Central memory CD8-positive, alpha-beta T cell (primary cell): Measurements from ENCODE around the gene STAC3.

ENCODE experiments used
- ATAC-seq: fragments of 150-1000 bp; cut with Tn5 transposase; replicated peaks from 2 replicates; pipeline ENCODE4 v1.10.0; 2022; ENCODE audit warnings: mild to moderate bottlenecking, moderate FRiP score, moderate number of reproducible peaks; ENCODE audit not compliant: poor library complexity, severe bottlenecking; ENCODE audit errors: extremely low read depth
- DNase-seq, 2 donors: peaks; one replicate each; pipeline ENCODE4 v3.0.0; 2021; ENCODE audit warnings: low spot score in 2 of 2
- H3K27ac Mint-ChIP-seq: one replicate; pipeline ENCODE4 v1.8.0; 2022; ENCODE audit warnings: low read depth, mild to moderate bottlenecking, moderate library complexity, mixed read lengths
- H3K27me3 Mint-ChIP-seq: one replicate; pipeline ENCODE4 v1.8.0; 2022; ENCODE audit warnings: mixed read lengths
- H3K36me3 Mint-ChIP-seq: one replicate; pipeline ENCODE4 v1.8.0; 2022; ENCODE audit warnings: mild to moderate bottlenecking, moderate library complexity, mixed read lengths; ENCODE audit not compliant: insufficient read depth
- H3K4me1 Mint-ChIP-seq: one replicate; pipeline ENCODE4 v1.8.0; 2022; ENCODE audit warnings: mixed read lengths
- H3K4me3 Mint-ChIP-seq: one replicate; pipeline ENCODE4 v1.8.0; 2022; ENCODE audit warnings: mild to moderate bottlenecking, moderate library complexity, mixed read lengths
- H3K9me3 Mint-ChIP-seq: one replicate; pipeline ENCODE4 v1.8.0; 2022; ENCODE audit warnings: mixed read lengths

STAC3 gene

DNA sequence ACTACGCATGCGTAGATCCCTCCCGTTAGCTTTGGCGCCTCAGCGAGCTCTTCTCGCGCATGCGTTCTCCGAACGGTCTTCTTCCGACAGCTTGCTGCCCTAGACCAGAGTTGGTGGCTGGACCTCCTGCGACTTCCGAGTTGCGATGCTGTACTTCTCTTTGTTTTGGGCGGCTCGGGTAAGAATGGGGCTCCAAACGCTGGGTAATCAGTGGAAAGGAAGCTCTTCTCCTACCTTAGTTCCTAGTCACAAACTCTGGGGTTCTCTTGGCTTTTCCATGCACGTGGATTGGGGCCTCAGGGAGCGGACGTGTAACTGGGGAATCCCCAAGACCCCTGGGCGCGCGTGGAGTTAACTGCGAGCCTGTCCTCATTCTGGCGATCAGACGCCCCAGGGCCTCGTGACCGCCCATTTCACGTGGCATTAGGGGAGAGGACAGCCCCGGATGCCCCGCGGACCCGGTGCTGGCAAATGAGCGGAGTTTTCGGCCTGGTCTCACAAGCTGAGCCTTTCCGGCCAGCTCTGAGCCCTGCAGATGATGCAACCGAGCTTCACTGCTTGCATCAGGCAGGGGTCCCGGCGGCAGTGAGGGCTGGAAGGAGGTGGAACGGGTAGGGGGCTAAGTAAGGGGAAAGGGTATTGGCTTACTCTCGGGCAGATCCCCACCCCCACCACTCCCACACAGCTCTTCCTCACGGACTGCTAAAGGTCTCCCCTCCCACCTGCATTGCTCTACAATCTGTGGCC is 21.2 kb downstream of the STAC3 start, which contains the start of gene SHMT2:
Gene SHMT2, plus strand, starts transcription at position 78 of the 747 bp plus-strand sequence. Its CDS starts 68 bp downstream, at position 146.
- DNase-seq (peak; percentile 74 to 78), ATAC-seq (peak; percentile 63)
- H3K27me3 Mint-ChIP-seq, result peaks cover 32% of the 10 kb centered on the region
- H3K4me3 Mint-ChIP-seq, result peak within 1 kb of the TSS; percentile 95
- H3K4me1 Mint-ChIP-seq, result peaks cover 35% of the 10 kb centered on the region
- H3K27ac Mint-ChIP-seq, result peak within 1 kb of the TSS; percentile 86
- H3K36me3 Mint-ChIP-seq, result peaks cover 16% of the 10 kb centered on the region
- no peaks in the 10 kb centered on the region for H3K9me3 Mint-ChIP-seq

GRCh38 chr12:57229046-57229633 is 21.8 kb downstream of the STAC3 start:
- peak; percentile 34 for ATAC-seq
- H3K27me3 Mint-ChIP-seq, result peaks cover 38% of the 10 kb centered on the region
- H3K36me3 Mint-ChIP-seq, result peaks cover 16% of the 10 kb centered on the region
- H3K27ac Mint-ChIP-seq, result peak overlapping the region; percentile 86
- peaks cover 35% of the 10 kb centered on the region for H3K4me1 Mint-ChIP-seq
- H3K4me3 Mint-ChIP-seq, result peak overlapping the region; percentile 95
- DNase-seq, result no peak
- no peaks in the 10 kb centered on the region for H3K9me3 Mint-ChIP-seq

DNA sequence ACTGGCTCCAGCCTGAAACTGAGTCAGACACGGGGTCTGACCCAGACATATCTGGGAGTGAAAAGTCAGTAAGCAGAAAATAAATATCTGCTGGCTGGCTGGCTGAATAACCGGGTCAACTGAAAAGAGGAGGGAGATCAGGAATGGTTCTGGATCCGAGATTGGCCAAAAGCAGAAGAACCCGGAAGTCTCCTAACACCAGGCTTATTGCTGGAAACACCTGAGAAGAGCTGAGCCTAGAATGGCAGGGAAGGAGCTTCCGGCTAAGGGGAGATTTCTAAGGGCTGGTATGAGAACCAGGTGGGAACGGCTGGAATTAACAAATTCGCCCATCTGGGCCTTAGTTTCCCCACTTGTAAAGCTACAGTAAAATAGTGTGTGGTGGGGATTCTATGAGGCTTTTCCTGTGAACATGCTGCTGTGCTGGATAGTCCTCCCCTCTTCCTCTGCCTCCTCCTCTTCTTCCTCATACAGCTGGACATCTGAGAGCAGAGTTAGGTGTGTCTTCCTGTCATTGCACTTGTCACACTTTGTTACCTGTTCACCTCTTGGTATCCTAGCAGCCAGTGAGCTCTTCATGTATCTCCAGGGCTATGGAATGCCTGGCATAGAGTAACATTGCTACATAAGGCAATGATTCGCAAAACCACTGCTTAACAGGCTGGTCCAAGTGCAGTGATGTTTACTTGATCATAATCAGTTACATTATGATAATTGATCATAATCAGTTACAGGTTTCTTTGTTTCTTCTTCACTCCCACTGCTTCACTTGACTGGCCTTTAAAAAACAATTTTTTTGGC is 23.5 kb downstream of the STAC3 start:
- H3K36me3 Mint-ChIP-seq, result peaks cover 24% of the 10 kb centered on the region
- DNase-seq, result no peak
- no peak overlapping the region for H3K4me3 Mint-ChIP-seq
- H3K27me3 Mint-ChIP-seq, result peaks cover 54% of the 10 kb centered on the region
- peaks cover 51% of the 10 kb centered on the region for H3K4me1 Mint-ChIP-seq
- no peak overlapping the region for H3K27ac Mint-ChIP-seq
- no peak for ATAC-seq
- no peaks in the 10 kb centered on the region for H3K9me3 Mint-ChIP-seq

- Mint-ChIP-seq H3K4me1 (peaks cover 59% of the 10 kb centered on the region), H3K36me3 (peaks cover 24% of the 10 kb centered on the region), H3K27me3 (peaks cover 62% of the 10 kb centered on the region), H3K9me3 (no peaks in the 10 kb centered on the region), H3K4me3 (peak overlapping the region; percentile 1), H3K27ac (no peak overlapping the region)
- no peak for DNase-seq
- ATAC-seq, result no peak
Observed at GRCh38 chr12:57226588-57227314, 24.2 kb downstream of the STAC3 start.

GRCh38 chr12:57225680-57226210 is 25.2 kb downstream of the STAC3 start:
- Mint-ChIP-seq H3K36me3 (peaks cover 24% of the 10 kb centered on the region), H3K9me3 (no peaks in the 10 kb centered on the region), H3K4me1 (peaks cover 61% of the 10 kb centered on the region), H3K27ac (no peak overlapping the region), H3K4me3 (no peak overlapping the region), H3K27me3 (peaks cover 72% of the 10 kb centered on the region)
- DNase-seq, result no peak
- no peak for ATAC-seq

- Mint-ChIP-seq H3K36me3 (peaks cover 24% of the 10 kb centered on the region), H3K9me3 (no peaks in the 10 kb centered on the region), H3K27me3 (peaks cover 78% of the 10 kb centered on the region), H3K27ac (no peak overlapping the region), H3K4me3 (no peak overlapping the region), H3K4me1 (peaks cover 57% of the 10 kb centered on the region)
- ATAC-seq (no peak), DNase-seq (no peak)
Observed at GRCh38 chr12:57224973-57225679, 25.9 kb downstream of the STAC3 start.

GRCh38 chr12:57224278-57224972 is 26.6 kb downstream of the STAC3 start:
- H3K4me3 Mint-ChIP-seq, result no peak overlapping the region
- peaks cover 85% of the 10 kb centered on the region for H3K27me3 Mint-ChIP-seq
- DNase-seq (no peak), ATAC-seq (no peak)
- H3K9me3 Mint-ChIP-seq, result no peaks in the 10 kb centered on the region
- H3K36me3 Mint-ChIP-seq, result peaks cover 19% of the 10 kb centered on the region
- H3K27ac Mint-ChIP-seq, result no peak overlapping the region
- H3K4me1 Mint-ChIP-seq, result peaks cover 55% of the 10 kb centered on the region

DNA sequence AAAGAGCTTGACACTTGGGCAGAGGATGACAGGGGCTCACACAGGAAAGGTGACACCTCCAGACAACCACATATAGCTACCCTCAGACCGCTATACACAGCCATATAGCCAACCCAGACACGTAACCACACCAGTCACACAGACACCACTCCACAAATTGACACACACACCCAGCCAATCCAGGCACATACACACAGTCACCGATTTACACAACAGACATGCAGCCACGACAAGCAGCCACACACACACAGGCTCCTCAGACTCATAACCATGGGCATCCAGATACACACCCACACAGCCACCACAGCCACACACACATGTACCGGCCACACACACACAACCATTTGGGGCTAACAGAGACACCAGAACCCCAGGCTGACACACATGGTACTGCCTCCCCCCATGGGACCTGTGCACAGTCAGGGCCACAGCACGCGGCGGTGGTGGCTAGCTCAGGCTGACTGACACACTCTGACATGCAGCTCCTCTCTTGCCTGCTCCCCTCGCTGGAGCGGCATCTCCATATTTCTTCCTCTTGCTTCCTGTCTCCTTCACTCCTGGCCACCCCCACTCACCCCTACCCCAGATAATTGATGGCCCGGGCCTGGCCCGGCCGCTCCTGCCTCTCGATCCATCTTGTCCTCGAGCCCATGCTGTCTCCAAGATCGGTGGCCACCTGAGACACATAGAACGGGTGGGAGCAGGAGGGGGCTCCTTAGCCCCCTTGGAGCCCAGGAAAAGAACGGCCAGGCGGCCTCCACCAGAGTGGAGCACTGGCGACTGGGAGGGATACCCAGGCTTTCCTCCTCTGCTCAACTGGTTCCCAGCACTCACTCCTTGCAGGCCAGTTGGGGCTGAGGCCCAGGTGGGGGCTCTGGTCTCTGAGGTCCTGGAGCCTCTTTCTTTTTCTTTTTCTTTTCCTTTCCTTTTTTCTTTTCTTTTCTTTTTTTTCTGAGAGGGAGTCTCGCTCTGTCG is 27.5 kb downstream of the STAC3 start:
- Mint-ChIP-seq H3K36me3 (peaks cover 16% of the 10 kb centered on the region), H3K27ac (peak overlapping the region; percentile 49), H3K4me1 (peaks cover 50% of the 10 kb centered on the region), H3K27me3 (peaks cover 95% of the 10 kb centered on the region), H3K9me3 (no peaks in the 10 kb centered on the region), H3K4me3 (peak overlapping the region; percentile 10)
- peak in 1 of 2 donors; percentile 68 for DNase-seq
- ATAC-seq, result peak; percentile 93

DNA sequence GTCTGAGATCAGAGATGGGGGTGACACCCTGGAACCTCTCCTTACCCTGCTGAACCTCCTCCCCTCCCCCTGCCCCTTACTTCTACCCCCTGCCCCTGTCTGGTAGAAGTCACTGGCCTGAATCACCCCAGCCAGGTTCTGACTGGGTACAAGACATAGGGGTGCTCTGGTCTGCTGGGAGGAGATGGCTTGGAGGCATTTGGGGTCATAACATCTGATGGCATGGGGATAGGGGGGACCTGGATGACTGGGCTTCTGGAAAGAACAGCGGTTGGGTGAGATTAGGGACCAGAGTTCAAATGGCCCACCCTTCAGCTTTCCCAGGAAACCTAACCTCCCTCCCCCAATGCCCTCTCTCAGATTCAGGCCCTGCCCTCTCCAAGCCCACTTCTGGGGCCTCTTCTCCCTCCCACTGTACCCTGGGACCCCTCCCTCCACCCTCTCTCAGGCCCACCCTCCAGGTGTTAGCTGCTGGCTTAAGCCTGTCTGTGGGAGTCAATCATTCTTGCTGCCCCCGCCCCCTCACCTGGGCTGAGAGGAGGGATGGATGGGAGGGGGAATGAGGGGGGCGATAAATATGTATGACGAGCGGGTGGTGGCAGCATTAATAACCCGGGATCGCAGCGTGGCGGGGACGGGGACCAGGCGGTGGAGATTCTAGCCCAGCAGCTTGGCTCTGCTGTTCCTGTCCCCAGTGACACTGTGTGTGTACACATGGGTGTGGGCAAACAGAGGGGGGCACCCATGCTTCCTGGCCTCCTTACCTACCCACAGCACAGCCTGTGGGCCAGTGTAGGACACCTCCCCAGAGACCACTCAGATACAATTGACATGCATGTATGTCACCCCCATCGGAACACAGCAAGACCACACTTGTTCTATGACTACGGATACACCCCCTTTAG is 28.4 kb downstream of the STAC3 start:
- peak overlapping the region; percentile 10 for H3K4me3 Mint-ChIP-seq
- DNase-seq, result no peak
- peaks cover 99% of the 10 kb centered on the region for H3K27me3 Mint-ChIP-seq
- H3K36me3 Mint-ChIP-seq, result peaks cover 16% of the 10 kb centered on the region
- peak overlapping the region; percentile 49 for H3K27ac Mint-ChIP-seq
- peaks cover 58% of the 10 kb centered on the region for H3K4me1 Mint-ChIP-seq
- H3K9me3 Mint-ChIP-seq, result no peaks in the 10 kb centered on the region
- no peak for ATAC-seq
